Testis (tissue), 3 donors: ENCODE measurements around the gene SNAPC2. TPM values are rescaled to one million over a fixed set of nuclear protein-coding genes. Genes with fewer than 3 reads are reported as not detected.

Experiments used
- DNase-seq: peaks from one replicate; pipeline ENCODE4 v3.0.0-alpha.2; 2019
- H3K27ac ChIP-seq, 2 donors: fragments of 200-600 bp; sonication (generic); one replicate each; pipeline ENCODE4 v1.5.1; 2019
- H3K27me3 ChIP-seq: fragments of 200-600 bp; sonication (generic); one replicate; pipeline ENCODE4 v1.5.1; 2019
- H3K36me3 ChIP-seq: fragments of 200-600 bp; sonication (generic); one replicate; pipeline ENCODE4 v1.5.1; 2017; ENCODE audit warnings: low read depth; ENCODE audit errors: missing control alignments
- H3K4me1 ChIP-seq: fragments of 200-600 bp; sonication (generic); one replicate; pipeline ENCODE4 v1.5.1; 2019
- H3K4me3 ChIP-seq, 2 donors: fragments of 200-600 bp; sonication (generic); one replicate each; pipeline ENCODE4 v1.5.1; 2017 to 2019
- H3K9me3 ChIP-seq: fragments of 200-600 bp; sonication (generic); one replicate; pipeline ENCODE4 v1.5.1; 2017
- POLR2A ChIP-seq: fragments of 450-650 bp; IDR thresholded peaks from one replicate; pipeline ENCODE4 v1.6.1; 2017; ENCODE audit warnings: antibody characterized with exemption, mild to moderate bottlenecking, moderate library complexity
- WGBS, 2 donors: methylation state at CpG; one replicate each; pipeline ENCODE4 v1.1.5; 2018; 5-methylcytosine and 5-hydroxymethylcytosine counted together
- intact Hi-C: fragments of 100-400 bp; cut with DNase I; formaldehyde crosslinking; loops from one replicate; pipeline ENCODE4 v1.15.1; 2023; ENCODE audit warnings: low total_unique reads
- polyA plus RNA-seq: library from polyadenylated mRNA; stranded (reverse); fragments of 350-450 nt; fragmentation: Illumina TruSeq; extraction: RNeasy Lipid Tissue Mini Kit (QIAGEN cat#74804); gene quantifications from one replicate; pipeline ENCODE4 v1.2.3, GENCODE V29; 2014; ENCODE audit warnings: low read depth, low replicate concordance; ENCODE audit not compliant: insufficient read depth
- total RNA-seq, 2 donors: library from RNA; depleted of rRNA; stranded (reverse); fragments of >200 nt; gene quantifications; one replicate each; pipeline ENCODE4 v1.2.3, GENCODE V29; 2016
- TF ChIP-seq, protein P1 (sequence below), 3 experiments: fragments of 450-650 bp in 2 of 3; fragments of 200-600 bp in 1 of 3; sonication (generic) in 1 of 3; IDR thresholded peaks; one replicate each; pipeline ENCODE4 v1.5.1; 2016 to 2019; ENCODE audit warnings: antibody characterized with exemption in 3 of 3, mild to moderate bottlenecking in 2 of 3, moderate library complexity in 1 of 3

SNAPC2 gene
- total and polyA plus RNA-seq, 3 donors from 2014 or later, result 51.9 to 88.6 (median 72.5) TPM

DNA sequence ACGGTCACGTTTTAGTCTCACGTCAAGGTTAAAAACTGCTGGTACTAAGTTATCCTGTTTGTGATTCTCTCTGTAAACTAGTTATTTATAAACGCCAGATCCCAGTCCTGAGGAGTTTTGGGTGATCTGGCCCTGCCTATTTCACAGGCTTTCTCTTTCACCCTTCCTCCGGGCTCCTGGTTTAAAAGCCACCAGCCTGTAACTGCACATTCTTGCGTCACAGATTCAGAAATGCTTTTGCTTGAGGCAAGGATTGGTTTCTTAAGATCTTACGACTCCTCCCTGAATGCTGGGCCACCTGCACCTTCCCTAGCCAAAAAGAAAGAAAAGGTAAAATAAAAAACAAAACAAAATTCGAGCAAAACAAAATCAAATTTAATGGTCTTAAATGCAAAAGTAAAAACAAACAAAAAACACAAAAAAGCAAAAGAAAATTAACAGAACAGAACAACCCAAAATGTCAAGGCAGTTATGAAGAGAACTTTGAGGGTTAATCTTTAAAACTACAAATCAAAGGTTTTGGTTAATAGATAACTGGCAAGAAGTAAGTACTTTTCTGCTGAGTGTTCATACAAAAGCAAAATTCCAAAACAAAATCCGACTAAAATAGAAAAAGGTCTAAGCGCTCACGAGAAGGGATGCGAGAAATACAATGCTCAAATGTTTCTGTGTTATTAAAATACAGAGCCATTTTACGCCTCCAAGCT is 41.9 kb downstream of the SNAPC2 start:
- H3K9me3 ChIP-seq, result no peaks in the 10 kb centered on the region
- 88% methylated on average over 13 of the region's 13 CpGs for WGBS, 2 donors
- H3K27ac ChIP-seq, result no peak overlapping the region
- no peak for DNase-seq
- H3K36me3 ChIP-seq, result no peaks in the 10 kb centered on the region
- no peaks in the 10 kb centered on the region for H3K4me1 ChIP-seq
- H3K4me3 ChIP-seq, result no peak overlapping the region
- TF ChIP-seq, protein P1, sequence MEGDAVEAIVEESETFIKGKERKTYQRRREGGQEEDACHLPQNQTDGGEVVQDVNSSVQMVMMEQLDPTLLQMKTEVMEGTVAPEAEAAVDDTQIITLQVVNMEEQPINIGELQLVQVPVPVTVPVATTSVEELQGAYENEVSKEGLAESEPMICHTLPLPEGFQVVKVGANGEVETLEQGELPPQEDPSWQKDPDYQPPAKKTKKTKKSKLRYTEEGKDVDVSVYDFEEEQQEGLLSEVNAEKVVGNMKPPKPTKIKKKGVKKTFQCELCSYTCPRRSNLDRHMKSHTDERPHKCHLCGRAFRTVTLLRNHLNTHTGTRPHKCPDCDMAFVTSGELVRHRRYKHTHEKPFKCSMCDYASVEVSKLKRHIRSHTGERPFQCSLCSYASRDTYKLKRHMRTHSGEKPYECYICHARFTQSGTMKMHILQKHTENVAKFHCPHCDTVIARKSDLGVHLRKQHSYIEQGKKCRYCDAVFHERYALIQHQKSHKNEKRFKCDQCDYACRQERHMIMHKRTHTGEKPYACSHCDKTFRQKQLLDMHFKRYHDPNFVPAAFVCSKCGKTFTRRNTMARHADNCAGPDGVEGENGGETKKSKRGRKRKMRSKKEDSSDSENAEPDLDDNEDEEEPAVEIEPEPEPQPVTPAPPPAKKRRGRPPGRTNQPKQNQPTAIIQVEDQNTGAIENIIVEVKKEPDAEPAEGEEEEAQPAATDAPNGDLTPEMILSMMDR (IDR thresholded peaks at IDR 0.05), result no peak
- no peak for TF ChIP-seq POLR2A
- intact Hi-C loops, result no loop called here
- no peaks in the 10 kb centered on the region for H3K27me3 ChIP-seq

DNA sequence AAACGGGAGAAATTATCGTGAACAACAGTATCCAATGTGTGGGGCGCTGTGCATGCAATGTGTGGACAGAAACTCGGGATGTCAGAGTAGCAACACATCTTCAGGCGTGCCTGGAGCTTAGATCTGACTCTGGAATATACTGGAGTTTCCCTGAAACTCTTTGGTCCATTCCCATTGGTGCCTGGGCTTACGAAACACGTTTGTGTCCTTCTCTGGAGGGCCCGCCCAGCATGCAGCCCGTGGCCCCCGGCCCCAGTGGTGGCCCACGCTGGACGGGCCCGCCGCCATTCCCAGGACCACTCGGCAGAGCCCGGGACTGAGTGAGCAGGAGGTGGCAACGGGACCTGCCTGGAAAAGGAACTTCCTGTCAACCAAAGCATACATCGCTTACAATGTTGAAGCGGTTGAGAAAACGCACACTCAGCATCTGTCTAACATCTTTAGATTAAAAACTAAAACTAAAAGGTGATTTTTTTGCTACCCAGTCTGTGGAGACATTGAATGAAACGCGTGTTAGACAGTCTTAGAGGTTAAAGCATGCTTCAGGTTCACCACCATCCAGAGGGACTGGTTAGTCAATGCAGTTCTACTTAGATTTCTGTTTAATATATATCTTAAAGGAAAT is 42.6 kb downstream of the SNAPC2 start:
- no peak overlapping the region for H3K27ac ChIP-seq
- H3K4me1 ChIP-seq, result no peaks in the 10 kb centered on the region
- H3K4me3 ChIP-seq, result no peak overlapping the region
- intact Hi-C loops, result no loop called here
- no peak for DNase-seq
- TF ChIP-seq, protein P1 (IDR thresholded peaks at IDR 0.05), result no peak
- no peak for TF ChIP-seq POLR2A
- no peaks in the 10 kb centered on the region for H3K9me3 ChIP-seq
- H3K27me3 ChIP-seq, result no peaks in the 10 kb centered on the region
- WGBS, 2 donors, result 88 to 89% methylated on average over 16 to 22 of the region's 22 CpGs
- no peaks in the 10 kb centered on the region for H3K36me3 ChIP-seq

DNA sequence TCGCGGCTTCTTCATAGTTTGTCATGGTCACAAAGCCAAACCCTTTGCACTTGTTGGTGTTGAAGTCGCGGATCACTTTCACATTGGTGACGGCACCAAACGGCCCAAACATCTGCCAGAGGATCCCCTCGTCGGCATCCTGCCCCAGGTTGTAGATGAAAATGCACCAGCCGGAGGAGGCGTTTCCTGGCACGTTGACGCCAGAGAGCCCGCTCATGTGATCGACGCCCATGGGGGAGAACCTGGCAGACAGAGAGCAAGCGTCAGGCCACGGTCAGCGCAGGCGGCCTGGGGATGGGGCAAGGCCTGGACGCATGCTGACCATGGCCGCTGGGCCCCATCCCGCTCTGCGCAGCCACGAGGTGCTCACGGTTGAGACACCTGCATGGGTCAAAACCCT is 43.4 kb downstream of the SNAPC2 start:
- Histone ChIP-seq H3K4me3 (no peak overlapping the region), H3K27me3 (no peaks in the 10 kb centered on the region), H3K36me3 (no peaks in the 10 kb centered on the region), H3K27ac (no peak overlapping the region), H3K4me1 (no peaks in the 10 kb centered on the region), H3K9me3 (no peaks in the 10 kb centered on the region)
- 94 to 96% methylated on average over 20 to 25 of the region's 25 CpGs for WGBS, 2 donors
- DNase-seq, result no peak
- intact Hi-C loops, result no loop called here
- TF ChIP-seq POLR2A, result no peak
- TF ChIP-seq, protein P1 (IDR thresholded peaks at IDR 0.05), result no peak

DNA sequence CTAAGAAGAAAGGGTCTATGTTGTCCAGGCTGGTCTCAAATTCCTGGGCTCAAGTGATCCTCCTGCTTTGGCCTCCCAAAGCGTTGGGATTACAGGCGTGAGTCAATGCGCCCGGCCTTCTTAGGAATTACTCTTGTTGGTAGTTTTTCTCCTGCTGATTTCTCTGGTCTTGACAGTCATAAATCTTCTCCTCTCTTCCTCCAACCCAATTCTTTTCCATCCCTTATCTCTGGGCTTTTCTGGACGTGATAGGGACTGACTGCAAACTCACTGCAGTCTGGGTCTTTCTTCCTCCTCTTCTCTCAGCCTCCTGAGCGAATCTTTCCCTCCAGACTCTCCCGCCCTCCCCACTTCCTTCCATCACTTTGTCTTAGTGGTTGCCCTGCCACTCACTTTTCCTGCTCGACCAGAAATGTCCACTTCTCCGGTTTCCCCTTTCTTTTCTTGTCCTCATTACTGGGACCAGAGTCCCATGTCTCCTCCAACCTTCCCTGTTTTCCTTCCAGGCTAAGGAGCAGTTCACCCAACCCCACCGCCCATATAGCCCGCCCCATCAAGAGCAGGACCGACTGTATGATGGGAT is 45.2 kb downstream of the SNAPC2 start:
- no peak for DNase-seq
- no peak overlapping the region for H3K27ac ChIP-seq
- H3K9me3 ChIP-seq, result no peaks in the 10 kb centered on the region
- H3K36me3 ChIP-seq, result no peaks in the 10 kb centered on the region
- WGBS, 2 donors, result 87 to 90% methylated on average over 12 of the region's 12 CpGs
- H3K4me1 ChIP-seq, result no peaks in the 10 kb centered on the region
- no peak overlapping the region for H3K4me3 ChIP-seq
- no peaks in the 10 kb centered on the region for H3K27me3 ChIP-seq
- intact Hi-C loops, result no loop called here
- no peak for TF ChIP-seq POLR2A
- TF ChIP-seq, protein P1 (IDR thresholded peaks at IDR 0.05), result no peak
